Chondrocyte (in vitro differentiated cells): ENCODE measurements around the gene UBE3D. TPM values are rescaled to one million over a fixed set of nuclear protein-coding genes. Genes with fewer than 3 reads are reported as not detected.

ENCODE experiments used
- DNase-seq: peaks from one replicate; pipeline ENCODE4 v3.0.0; 2021; ENCODE audit warnings: mixed read lengths, low spot score
- H3K27ac Mint-ChIP-seq: one replicate; pipeline ENCODE4 v1.8.0; 2021; ENCODE audit warnings: mild to moderate bottlenecking, moderate library complexity, mixed read lengths; ENCODE audit not compliant: unreplicated experiment
- H3K27me3 Mint-ChIP-seq: 2 replicates; pipeline ENCODE4 v1.8.0; 2021; ENCODE audit warnings: low read depth, mixed read lengths
- H3K36me3 Mint-ChIP-seq: 2 replicates; pipeline ENCODE4 v1.8.0; 2021; ENCODE audit warnings: low read depth, mixed read lengths
- H3K4me1 Mint-ChIP-seq: 2 replicates; pipeline ENCODE4 v1.8.0; 2021; ENCODE audit warnings: low read depth, mild to moderate bottlenecking, mixed read lengths
- H3K4me3 Mint-ChIP-seq: one replicate; pipeline ENCODE4 v1.8.0; 2021; ENCODE audit warnings: mild to moderate bottlenecking, moderate library complexity, mixed read lengths; ENCODE audit not compliant: unreplicated experiment
- H3K9me3 Mint-ChIP-seq: 2 replicates; pipeline ENCODE4 v1.8.0; 2021; ENCODE audit warnings: low read depth, mixed read lengths
- CTCF ChIP-seq: fragments of 200-600 bp; sonication (generic); IDR thresholded peaks from 2 replicates; pipeline ENCODE4 v1.5.0; 2021; ENCODE audit warnings: antibody characterized with exemption, mild to moderate bottlenecking, moderate library complexity
- total RNA-seq: library from RNA; stranded (reverse); gene quantifications from 3 replicates; pipeline ENCODE4 v1.2.1, GENCODE V29; 2021

Gene UBE3D
- total RNA-seq, 1 donor from 2014 or later: 3.0 TPM

- H3K36me3 Mint-ChIP-seq: no peaks in the 10 kb centered on the region
- no peak for TF ChIP-seq CTCF
- no peak for DNase-seq
- no peaks in the 10 kb centered on the region for H3K27me3 Mint-ChIP-seq
- no peak overlapping the region for H3K4me3 Mint-ChIP-seq
- peaks cover 44% of the 10 kb centered on the region for H3K4me1 Mint-ChIP-seq
- H3K9me3 Mint-ChIP-seq: no peaks in the 10 kb centered on the region
- H3K27ac Mint-ChIP-seq: no peak overlapping the region
These were observed 156.1 kb downstream of the UBE3D start for GRCh38 chr6:82909551-82909950.

- DNase-seq: no peak
- Mint-ChIP-seq H3K4me1 (peaks cover 46% of the 10 kb centered on the region), H3K27me3 (no peaks in the 10 kb centered on the region), H3K9me3 (no peaks in the 10 kb centered on the region), H3K27ac (no peak overlapping the region), H3K4me3 (no peak overlapping the region), H3K36me3 (no peaks in the 10 kb centered on the region)
- no peak for TF ChIP-seq CTCF
These were observed 157.0 kb downstream of the UBE3D start for GRCh38 chr6:82908661-82909060.

GRCh38 chr6:82906951-82907350, 158.7 kb downstream of the UBE3D start:
- no peak for TF ChIP-seq CTCF
- Mint-ChIP-seq H3K27ac (no peak overlapping the region), H3K4me1 (peaks cover 46% of the 10 kb centered on the region), H3K27me3 (no peaks in the 10 kb centered on the region), H3K9me3 (no peaks in the 10 kb centered on the region), H3K36me3 (no peaks in the 10 kb centered on the region), H3K4me3 (no peak overlapping the region)
- DNase-seq: no peak

GRCh38 chr6:82906489-82906888, 159.2 kb downstream of the UBE3D start:
- Mint-ChIP-seq H3K27me3 (no peaks in the 10 kb centered on the region), H3K27ac (peak overlapping the region; percentile 9), H3K4me1 (peaks cover 46% of the 10 kb centered on the region), H3K36me3 (no peaks in the 10 kb centered on the region), H3K9me3 (no peaks in the 10 kb centered on the region), H3K4me3 (no peak overlapping the region)
- DNase-seq: no peak
- no peak for TF ChIP-seq CTCF

- no peak for DNase-seq
- H3K4me3 Mint-ChIP-seq: no peak overlapping the region
- H3K4me1 Mint-ChIP-seq: peaks cover 38% of the 10 kb centered on the region
- no peaks in the 10 kb centered on the region for H3K36me3 Mint-ChIP-seq
- no peak for TF ChIP-seq CTCF
- no peak overlapping the region for H3K27ac Mint-ChIP-seq
- no peaks in the 10 kb centered on the region for H3K27me3 Mint-ChIP-seq
- H3K9me3 Mint-ChIP-seq: no peaks in the 10 kb centered on the region
These were observed 160.8 kb downstream of the UBE3D start for GRCh38 chr6:82904860-82905259.
